Lower leg skin (tissue), 3 donors: Measurements from ENCODE around the gene BIRC7.

Source experiments
- CTCF ChIP-seq, 3 donors: fragments of 450-650 bp; IDR thresholded peaks; one replicate each; pipeline ENCODE4 v1.5.1; 2016; ENCODE audit warnings: antibody characterized with exemption in 3 of 3, mild to moderate bottlenecking in 3 of 3, moderate library complexity in 2 of 3
- POLR2A ChIP-seq, 2 donors: fragments of 450-650 bp; IDR thresholded peaks; one replicate each; pipeline ENCODE4 v1.6.1; 2016 to 2017; ENCODE audit warnings: antibody characterized with exemption in 2 of 2, mild to moderate bottlenecking in 1 of 2, moderate library complexity in 1 of 2

- TF ChIP-seq CTCF (IDR thresholded peaks at IDR 0.05): no peak
- no peak for TF ChIP-seq POLR2A (IDR thresholded peaks at IDR 0.05)
Observed at GRCh38 chr20:63230800-63231268, 4.9 kb upstream of the BIRC7 start.
